Bronchial epithelial cell (primary cell): ENCODE data around the gene MAST4. TPM values are rescaled to one million over a fixed set of nuclear protein-coding genes. Genes with fewer than 3 reads are reported as not detected.

Source experiments
- DNase-seq: peaks from one replicate; pipeline ENCODE4 v3.0.0-alpha.2; 2010; ENCODE audit warnings: low read depth
- FAIRE-seq: peaks from 2 replicates; lab custom pipeline; 2011; peaks lifted over from hg19 to GRCh38; lab: Jason Lieb, UNC
- H3K27me3 ChIP-seq: 2 replicates; pipeline ENCODE4 v1.5.1; 2011; ENCODE audit warnings: low read length; ENCODE audit not compliant: control insufficient read depth, insufficient read depth
- H3K36me3 ChIP-seq: 2 replicates; pipeline ENCODE4 v1.5.1; 2011; ENCODE audit warnings: low read length; ENCODE audit not compliant: control insufficient read depth, insufficient read depth
- H3K4me3 ChIP-seq: 2 replicates; pipeline ENCODE4 v1.5.1; 2011; ENCODE audit warnings: mild to moderate bottlenecking, low read depth, low read length, control low read depth
- CTCF ChIP-seq: IDR thresholded peaks from 2 replicates; pipeline ENCODE4 v1.5.1; 2011; ENCODE audit warnings: mild to moderate bottlenecking, moderate library complexity, low read length, control low read depth, inconsistent platforms; ENCODE audit not compliant: insufficient read depth, severe bottlenecking
- total RNA-seq: library from RNA; depleted of rRNA; stranded (reverse); fragments of >200 nt; gene quantifications from 2 replicates; pipeline ENCODE4 v1.2.1, GENCODE V29; 2014

The MAST4 gene
- total RNA-seq, 1 donor from 2014 or later: 10.3 TPM

- Histone ChIP-seq H3K36me3 (peaks cover 37% of the 10 kb centered on the region), H3K4me3 (no peak overlapping the region), H3K27me3 (no peaks in the 10 kb centered on the region)
- no peak for TF ChIP-seq CTCF
- FAIRE-seq (no peak), DNase-seq (no peak)
Observed at GRCh38 chr5:67163231-67163756, 567.1 kb downstream of the MAST4 start.

GRCh38 chr5:67163863-67164595, 567.8 kb downstream of the MAST4 start:
- peaks cover 37% of the 10 kb centered on the region for H3K36me3 ChIP-seq
- FAIRE-seq (no peak), DNase-seq (no peak)
- no peaks in the 10 kb centered on the region for H3K27me3 ChIP-seq
- no peak overlapping the region for H3K4me3 ChIP-seq
- TF ChIP-seq CTCF: no peak

GRCh38 chr5:67164856-67165525, 568.8 kb downstream of the MAST4 start:
- Histone ChIP-seq H3K36me3 (peaks cover 37% of the 10 kb centered on the region), H3K4me3 (no peak overlapping the region), H3K27me3 (no peaks in the 10 kb centered on the region)
- no peak for DNase-seq
- TF ChIP-seq CTCF: no peak
- no peak for FAIRE-seq

- peak; percentile 54 for DNase-seq
- Histone ChIP-seq H3K4me3 (no peak overlapping the region), H3K27me3 (no peaks in the 10 kb centered on the region), H3K36me3 (peaks cover 37% of the 10 kb centered on the region)
- TF ChIP-seq CTCF: peak; percentile 88
- FAIRE-seq: no peak
Observed at GRCh38 chr5:67165526-67166459, 569.6 kb downstream of the MAST4 start.

GRCh38 chr5:67166460-67167285, 570.5 kb downstream of the MAST4 start:
- DNase-seq: no peak
- Histone ChIP-seq H3K27me3 (no peaks in the 10 kb centered on the region), H3K4me3 (no peak overlapping the region), H3K36me3 (peaks cover 37% of the 10 kb centered on the region)
- no peak for TF ChIP-seq CTCF
- no peak for FAIRE-seq
